Upper lobe of right lung (tissue), 1 donor: ENCODE results near the gene GPC5. TPM values are rescaled to one million over a fixed set of nuclear protein-coding genes. Genes with fewer than 3 reads are reported as not detected.

Experiments used
- ATAC-seq: fragments of 200-7000 bp; cut with Tn5 transposase; one replicate; pipeline ENCODE4 v1.9.1; 2020; ENCODE audit warnings: mild to moderate bottlenecking, moderate library complexity
- DNase-seq: peaks from one replicate; pipeline ENCODE4 v3.0.0-alpha.2; 2020
- H3K27ac ChIP-seq: fragments of 200-600 bp; one replicate; pipeline ENCODE4 v1.8.0; 2022
- H3K27me3 ChIP-seq: fragments of 200-600 bp; one replicate; pipeline ENCODE4 v1.8.0; 2022; ENCODE audit warnings: mild to moderate bottlenecking
- H3K36me3 ChIP-seq: fragments of 200-600 bp; one replicate; pipeline ENCODE4 v1.8.0; 2022
- H3K4me1 ChIP-seq: fragments of 200-600 bp; one replicate; pipeline ENCODE4 v1.8.0; 2022
- H3K4me3 ChIP-seq: fragments of 200-600 bp; one replicate; pipeline ENCODE4 v1.8.0; 2022; ENCODE audit warnings: mild to moderate bottlenecking
- H3K9me3 ChIP-seq: fragments of 200-600 bp; one replicate; pipeline ENCODE4 v1.8.0; 2022
- CTCF ChIP-seq: fragments of 200-600 bp; IDR thresholded peaks from one replicate; pipeline ENCODE4 v1.8.0; 2022; ENCODE audit warnings: antibody characterized with exemption
- intact Hi-C: fragments of 100-400 bp; cut with DNase I; formaldehyde crosslinking; loops from one replicate; pipeline ENCODE4 v1.11.0; 2022
- total RNA-seq: library from RNA; stranded (reverse); fragmentation: NEBNext Ultra II Directional; extraction: Animal tissue kit (Norgen Biotek cat#: 25700); gene quantifications from one replicate; pipeline ENCODE4 v1.2.1, GENCODE V29; 2021
- donor health status: DM: no; HTN: yes; CAD: no; lungs with severe emphysema.

The GPC5 gene
- total RNA-seq, 1 donor from 2014 or later: 8.1 TPM

GRCh38 chr13:92825938-92826596 lies 1427.6 kb downstream of the GPC5 start:
- no peak overlapping the region for H3K27ac ChIP-seq

GRCh38 chr13:92827503-92827902 lies 1429.1 kb downstream of the GPC5 start:
- no peak for TF ChIP-seq CTCF
- Histone ChIP-seq H3K27ac (no peak overlapping the region), H3K4me3 (no peak overlapping the region), H3K4me1 (no peaks in the 10 kb centered on the region), H3K9me3 (no peaks in the 10 kb centered on the region), H3K27me3 (peaks cover 3% of the 10 kb centered on the region), H3K36me3 (no peaks in the 10 kb centered on the region)
- DNase-seq (no peak), ATAC-seq (no peak)
- intact Hi-C loops: no loop called here

More at GRCh38 chr13:92825938-92826596, 1427.6 kb downstream of the GPC5 start:
- no peak for DNase-seq
- Histone ChIP-seq H3K4me1 (no peaks in the 10 kb centered on the region), H3K27me3 (peaks cover 3% of the 10 kb centered on the region), H3K9me3 (no peaks in the 10 kb centered on the region), H3K4me3 (no peak overlapping the region), H3K36me3 (no peaks in the 10 kb centered on the region)
- no peak for TF ChIP-seq CTCF
- intact Hi-C loops: no loop called here
- no peak for ATAC-seq

GRCh38 chr13:92829930-92830329 lies 1431.5 kb downstream of the GPC5 start:
- ATAC-seq (no peak), DNase-seq (no peak)
- Histone ChIP-seq H3K27me3 (peaks cover 3% of the 10 kb centered on the region), H3K9me3 (no peaks in the 10 kb centered on the region), H3K36me3 (no peaks in the 10 kb centered on the region), H3K27ac (no peak overlapping the region), H3K4me3 (no peak overlapping the region), H3K4me1 (no peaks in the 10 kb centered on the region)
- TF ChIP-seq CTCF: no peak
- intact Hi-C loops: no loop called here

- Histone ChIP-seq H3K27me3 (peaks cover 3% of the 10 kb centered on the region), H3K27ac (no peak overlapping the region), H3K4me3 (no peak overlapping the region), H3K36me3 (no peaks in the 10 kb centered on the region), H3K9me3 (no peaks in the 10 kb centered on the region), H3K4me1 (no peaks in the 10 kb centered on the region)
- no peak for DNase-seq
- intact Hi-C loops: no loop called here
- ATAC-seq: no peak
- TF ChIP-seq CTCF: no peak
These were observed 1432.4 kb downstream of the GPC5 start for GRCh38 chr13:92830821-92831220.

GRCh38 chr13:92833071-92833470 lies 1434.7 kb downstream of the GPC5 start:
- Histone ChIP-seq H3K27ac (no peak overlapping the region), H3K4me1 (no peaks in the 10 kb centered on the region), H3K36me3 (no peaks in the 10 kb centered on the region), H3K4me3 (no peak overlapping the region), H3K27me3 (no peaks in the 10 kb centered on the region), H3K9me3 (no peaks in the 10 kb centered on the region)
- DNase-seq (no peak), ATAC-seq (no peak)
- intact Hi-C loops: no loop called here
- no peak for TF ChIP-seq CTCF

- intact Hi-C loops: no loop called here
- no peak for TF ChIP-seq CTCF
- no peak overlapping the region for H3K4me3 ChIP-seq
- no peaks in the 10 kb centered on the region for H3K27me3 ChIP-seq
- H3K27ac ChIP-seq: no peak overlapping the region
- no peak for DNase-seq
- no peak for ATAC-seq
- H3K4me1 ChIP-seq: no peaks in the 10 kb centered on the region
- no peaks in the 10 kb centered on the region for H3K36me3 ChIP-seq
- no peaks in the 10 kb centered on the region for H3K9me3 ChIP-seq
These were observed 1437.8 kb downstream of the GPC5 start for GRCh38 chr13:92836171-92836570.
